HTR-8/SVneo (cell line): Measurements from ENCODE around the gene CAT.
A peak's percentile ranks its signal among the peaks of the same experiment; 100 is the strongest.

Experiments
- DNase-seq: peaks from one replicate; pipeline ENCODE4 v3.0.0; 2011; ENCODE audit warnings: low spot score, mixed read lengths; ENCODE audit not compliant: insufficient read length
- FAIRE-seq: peaks from 2 replicates; lab custom pipeline; 2011; peaks lifted over from hg19 to GRCh38; lab: Jason Lieb, UNC

CAT gene

GRCh38 chr11:34438529-34439507, at the start of gene CAT:
TSS of gene CAT (plus strand) at chr11:34438934. CDS start at chr11:34439014, 80 bp downstream.
- DNase-seq (peak; percentile 98), FAIRE-seq (peak; percentile 90)

- FAIRE-seq (no peak), DNase-seq (no peak)
Measured at GRCh38 chr11:34394771-34395300, 43.9 kb upstream of the CAT start.

- FAIRE-seq: no peak
- peak; percentile 52 for DNase-seq
Measured at GRCh38 chr11:34395916-34396550, 42.7 kb upstream of the CAT start.

GRCh38 chr11:34397120-34397519, 41.6 kb upstream of the CAT start:
- FAIRE-seq (no peak), DNase-seq (no peak)

GRCh38 chr11:34397811-34398210, 40.9 kb upstream of the CAT start:
- FAIRE-seq (no peak), DNase-seq (no peak)

- DNase-seq: no peak
- FAIRE-seq: no peak
Measured at GRCh38 chr11:34403431-34403830, 35.3 kb upstream of the CAT start.

GRCh38 chr11:34404280-34404679, 34.5 kb upstream of the CAT start:
- DNase-seq (no peak), FAIRE-seq (no peak)

GRCh38 chr11:34405079-34405858, 33.5 kb upstream of the CAT start:
- DNase-seq (no peak), FAIRE-seq (no peak)

- DNase-seq (no peak), FAIRE-seq (no peak)
Measured at GRCh38 chr11:34406413-34406812, 32.3 kb upstream of the CAT start.

GRCh38 chr11:34407121-34407813, 31.5 kb upstream of the CAT start:
- no peak for FAIRE-seq
- no peak for DNase-seq

- no peak for FAIRE-seq
- DNase-seq: no peak
Measured at GRCh38 chr11:34408580-34409172, 30.1 kb upstream of the CAT start.

- FAIRE-seq: no peak
Measured at GRCh38 chr11:34411111-34411510, 27.6 kb upstream of the CAT start.

GRCh38 chr11:34411791-34412190, 26.9 kb upstream of the CAT start:
- DNase-seq (no peak), FAIRE-seq (no peak)

More at GRCh38 chr11:34411111-34411510, 27.6 kb upstream of the CAT start:
- no peak for DNase-seq

GRCh38 chr11:34413263-34413662, 25.5 kb upstream of the CAT start:
- FAIRE-seq: no peak
- no peak for DNase-seq

- DNase-seq: no peak
- FAIRE-seq: no peak
Measured at GRCh38 chr11:34415538-34415937, 23.2 kb upstream of the CAT start.

GRCh38 chr11:34416088-34416487, 22.6 kb upstream of the CAT start:
- DNase-seq (no peak), FAIRE-seq (no peak)

- FAIRE-seq (no peak), DNase-seq (no peak)
Measured at GRCh38 chr11:34416766-34417165, 22.0 kb upstream of the CAT start.

GRCh38 chr11:34417202-34417601, 21.5 kb upstream of the CAT start:
- no peak for FAIRE-seq
- no peak for DNase-seq

- FAIRE-seq (no peak), DNase-seq (no peak)
Measured at GRCh38 chr11:34419158-34419557, 19.6 kb upstream of the CAT start.
